Measurements from ENCODE around the gene RASL10A.

RASL10A gene

GRCh38 chr22:29310863-29311339 is 4.6 kb downstream of the RASL10A start:
- H3K27ac ChIP-seq, result no peak overlapping the region
- H2AFZ ChIP-seq, result no peak overlapping the region
- no peak for TF ChIP-seq CTCF (IDR thresholded peaks at IDR 0.05)
- no peaks in the 10 kb centered on the region for H3K36me3 ChIP-seq (ENCODE audit: control insufficient read depth, insufficient read depth, low read length)
- no peak overlapping the region for H3K4me3 ChIP-seq (ENCODE audit: low read depth, low read length)
- H3K4me2 ChIP-seq (ENCODE audit: low read length), result peak overlapping the region; percentile 30
- no peak overlapping the region for H3K9ac ChIP-seq
- peaks cover 12% of the 10 kb centered on the region for H3K27me3 ChIP-seq (ENCODE audit: control insufficient read depth, insufficient read depth, low read length)
- no peaks in the 10 kb centered on the region for H3K4me1 ChIP-seq
- H3K79me2 ChIP-seq, result no peaks in the 10 kb centered on the region
- H3K9me3 ChIP-seq (ENCODE audit: control insufficient read depth, low read length), result no peaks in the 10 kb centered on the region

- H3K9ac ChIP-seq, result no peak overlapping the region
- H3K4me1 ChIP-seq, result no peaks in the 10 kb centered on the region
- no peaks in the 10 kb centered on the region for H3K79me2 ChIP-seq
- peaks cover 12% of the 10 kb centered on the region for H3K27me3 ChIP-seq (ENCODE audit: control insufficient read depth, insufficient read depth, low read length)
- no peak overlapping the region for H3K4me3 ChIP-seq (ENCODE audit: low read depth, low read length)
- TF ChIP-seq CTCF (IDR thresholded peaks at IDR 0.05), result no peak
- H3K9me3 ChIP-seq (ENCODE audit: control insufficient read depth, low read length), result no peaks in the 10 kb centered on the region
- no peaks in the 10 kb centered on the region for H3K36me3 ChIP-seq (ENCODE audit: control insufficient read depth, insufficient read depth, low read length)
- H2AFZ ChIP-seq, result no peak overlapping the region
- no peak overlapping the region for H3K27ac ChIP-seq
- H3K4me2 ChIP-seq (ENCODE audit: low read length), result peak overlapping the region; percentile 30
These were observed 5.2 kb downstream of the RASL10A start for GRCh38 chr22:29310065-29310862.

- H3K4me2 ChIP-seq (ENCODE audit: low read length), result no peak overlapping the region
- no peak overlapping the region for H2AFZ ChIP-seq
- peaks cover 10% of the 10 kb centered on the region for H3K27me3 ChIP-seq (ENCODE audit: control insufficient read depth, insufficient read depth, low read length)
- no peaks in the 10 kb centered on the region for H3K9me3 ChIP-seq (ENCODE audit: control insufficient read depth, low read length)
- no peaks in the 10 kb centered on the region for H3K36me3 ChIP-seq (ENCODE audit: control insufficient read depth, insufficient read depth, low read length)
- no peaks in the 10 kb centered on the region for H3K4me1 ChIP-seq
- no peak for TF ChIP-seq CTCF (IDR thresholded peaks at IDR 0.05)
- no peak overlapping the region for H3K27ac ChIP-seq
- H3K79me2 ChIP-seq, result no peaks in the 10 kb centered on the region
- no peak overlapping the region for H3K9ac ChIP-seq
- no peak overlapping the region for H3K4me3 ChIP-seq (ENCODE audit: low read depth, low read length)
These were observed 6.0 kb downstream of the RASL10A start for GRCh38 chr22:29309332-29310064.

- H3K9me3 ChIP-seq (ENCODE audit: control insufficient read depth, low read length), result no peaks in the 10 kb centered on the region
- H3K27ac ChIP-seq, result no peak overlapping the region
- H3K4me1 ChIP-seq, result no peaks in the 10 kb centered on the region
- H3K4me2 ChIP-seq (ENCODE audit: low read length), result no peak overlapping the region
- H3K36me3 ChIP-seq (ENCODE audit: control insufficient read depth, insufficient read depth, low read length), result no peaks in the 10 kb centered on the region
- TF ChIP-seq CTCF (IDR thresholded peaks at IDR 0.05), result no peak
- H3K79me2 ChIP-seq, result no peaks in the 10 kb centered on the region
- H3K9ac ChIP-seq, result no peak overlapping the region
- H3K27me3 ChIP-seq (ENCODE audit: control insufficient read depth, insufficient read depth, low read length), result peaks cover 3% of the 10 kb centered on the region
- H3K4me3 ChIP-seq (ENCODE audit: low read depth, low read length), result no peak overlapping the region
- no peak overlapping the region for H2AFZ ChIP-seq
These were observed 6.7 kb downstream of the RASL10A start for GRCh38 chr22:29308791-29309262.

All from parathyroid adenoma (tissue), 2 donors.